ENCODE data around the gene DDX28. TPM values are rescaled to one million over a fixed set of nuclear protein-coding genes. Genes with fewer than 3 reads are reported as not detected.

DDX28 gene
- total and polyA plus RNA-seq, 9 of the 15 experiments (the other 6 are each of a cell fraction or from before 2014, with no cell fraction given) = 2.8 to 24.5 (median 15.9) TPM

DNA sequence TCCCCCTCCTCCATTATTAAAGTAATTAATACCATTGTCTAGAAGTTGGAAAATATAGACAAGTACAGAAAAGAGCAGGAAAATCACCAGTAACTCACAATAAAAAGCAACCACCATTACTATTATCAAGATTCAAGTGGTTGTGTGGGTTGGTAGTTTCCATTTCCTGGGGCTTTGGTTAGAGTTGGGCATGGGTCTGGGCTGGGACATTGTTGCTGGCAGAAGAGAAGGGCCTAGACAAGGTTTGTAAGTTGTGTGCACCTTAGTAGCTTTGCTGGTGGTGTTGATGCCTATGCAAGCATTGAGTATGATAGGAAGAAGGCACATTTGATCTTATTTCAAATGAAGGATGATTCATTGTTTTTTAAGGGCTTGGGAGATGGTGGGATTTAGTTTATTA, 36.8 kb upstream of the DDX28 start:
- Histone ChIP-seq H3K4me2 (ENCODE audit: insufficient read depth, low read length) (no peak overlapping the region), H3K27me3 (ENCODE audit: control insufficient read depth in 2 of 2, insufficient read depth in 2 of 2, low read length in 2 of 2) (no peaks in the 10 kb centered on the region), H3K9me1 (ENCODE audit: control insufficient read depth, insufficient read depth, low read length) (no peaks in the 10 kb centered on the region), H3K27ac (ENCODE audit: extremely low read depth, low read depth, low read length) (no peak overlapping the region), H3K4me1 (replicated peaks in 1 of 2; ENCODE audit: control insufficient read depth in 2 of 2, insufficient read depth in 2 of 2, low read length in 2 of 2) (peaks cover 4 to 10% of the 10 kb centered on the region in 2 experiments; a peak in 4 of 5 replicates), H3K9ac (ENCODE audit: insufficient read depth in 1 of 2, low read depth in 2 of 2, low read length in 2 of 2) (no peak overlapping the region), H3K36me3 (ENCODE audit: control insufficient read depth, insufficient read depth, low read length) (peaks cover 59% of the 10 kb centered on the region; the same call in 2 of the 3 replicates), H2AFZ (ENCODE audit: low read depth, low read length) (no peak overlapping the region), H3K79me2 (ENCODE audit: control insufficient read depth, insufficient read depth, low read length) (no peaks in the 10 kb centered on the region), H4K20me1 (replicated peaks; ENCODE audit: control insufficient read depth, insufficient read depth, low read length) (no peaks in the 10 kb centered on the region; the same call in 1 of the 2 replicates), H3K9me3 (replicated peaks; ENCODE audit: control insufficient read depth, insufficient read depth, low read depth, low read length) (no peaks in the 10 kb centered on the region), H3K4me3 (no peak overlapping the region)
- intact Hi-C loops (cut with micrococcal nuclease) (no loop called here), in situ Hi-C loops (cut with MboI) (no loop called here)
- FAIRE-seq = no peak
- ChIA-PET POLR2A (no interaction called here), CTCF (ENCODE audit: low intra/inter-chr PET ratio) (no interaction called here)
- ATAC-seq = no peak
- TF ChIP-seq PHB2 (IDR thresholded peaks at IDR 0.05; ENCODE audit: low read depth) (no peak), CAMTA2 (CRISPR knock-in tag; conservative IDR thresholded peaks at IDR 0.05) (no peak)
- no TSS peak for BruUV-seq (replicated peaks)
- no peak for DNase-seq (ENCODE audit: extremely low read depth in 1 of 4, low spot score in 3 of 4)

DNA sequence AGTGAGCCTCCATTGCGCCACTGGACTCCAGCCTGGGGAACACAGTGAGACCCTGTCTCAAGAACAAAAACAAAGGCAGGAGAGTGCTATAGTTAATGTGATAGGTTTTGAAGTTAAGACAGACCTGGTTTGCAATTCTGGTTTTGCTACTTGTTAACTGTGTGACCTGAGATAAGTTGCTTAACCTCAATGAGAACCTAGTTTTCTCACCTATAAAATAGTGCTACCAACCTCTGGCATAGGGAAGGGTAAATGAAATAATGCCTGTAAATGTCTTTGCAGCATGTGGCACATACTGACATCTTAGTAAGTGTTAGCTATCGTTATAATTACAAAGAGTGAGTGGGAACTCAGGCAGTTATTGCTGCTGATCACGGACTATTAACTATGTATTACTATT, 32.4 kb upstream of the DDX28 start:
- no peak overlapping the region for H3K4me3 ChIP-seq
- WGBS (ENCODE audit: insufficient coverage, low coverage, missing lambda C conversion rate) = 71% methylated on average over 3 of the region's 3 CpGs
- intact Hi-C loops (cut with micrococcal nuclease) (no loop called here), in situ Hi-C loops (cut with MboI) (no loop called here)
- H3K27ac ChIP-seq (ENCODE audit: extremely low read depth, low read depth, low read length) = no peak overlapping the region
- H3K27me3 ChIP-seq (ENCODE audit: control insufficient read depth in 2 of 2, insufficient read depth in 2 of 2, low read length in 2 of 2) = no peaks in the 10 kb centered on the region
- ChIA-PET POLR2A (interaction anchor here (0.6 to 1.6 kb wide), 3 partner anchors 20 to 395 kb away, joined by 3 to 4 read pairs (median 3); partner anchors contain the start of genes ACD and PSMB10), CTCF (ENCODE audit: low intra/inter-chr PET ratio) (no interaction called here)
- H3K79me2 ChIP-seq (ENCODE audit: control insufficient read depth, insufficient read depth, low read length) = no peaks in the 10 kb centered on the region
- no peaks in the 10 kb centered on the region for H4K20me1 ChIP-seq (replicated peaks; ENCODE audit: control insufficient read depth, insufficient read depth, low read length)
- no peak overlapping the region for H2AFZ ChIP-seq (ENCODE audit: low read depth, low read length)
- ATAC-seq (no peak), DNase-seq (ENCODE audit: extremely low read depth in 1 of 4, low spot score in 3 of 4) (no peak), FAIRE-seq (no peak)
- no TSS peak for BruUV-seq (replicated peaks)
- no peak overlapping the region for H3K9ac ChIP-seq (ENCODE audit: insufficient read depth in 1 of 2, low read depth in 2 of 2, low read length in 2 of 2)
- no peaks in the 10 kb centered on the region for H3K9me1 ChIP-seq (ENCODE audit: control insufficient read depth, insufficient read depth, low read length)
- peaks cover 59% of the 10 kb centered on the region; the same call in 2 of the 3 replicates for H3K36me3 ChIP-seq (ENCODE audit: control insufficient read depth, insufficient read depth, low read length)
- H3K4me2 ChIP-seq (ENCODE audit: insufficient read depth, low read length) = no peak overlapping the region
- H3K4me1 ChIP-seq (replicated peaks in 1 of 2; ENCODE audit: control insufficient read depth in 2 of 2, insufficient read depth in 2 of 2, low read length in 2 of 2) = no peaks in the 10 kb centered on the region
- no peaks in the 10 kb centered on the region for H3K9me3 ChIP-seq (replicated peaks; ENCODE audit: control insufficient read depth, insufficient read depth, low read depth, low read length)
- TF ChIP-seq HLTF (IDR thresholded peaks at IDR 0.05) (no peak), HNRNPL (IDR thresholded peaks at IDR 0.05; ENCODE audit: low read depth, low read length) (no peak), ARID2 (IDR thresholded peaks at IDR 0.05) (no peak)

Measured in K562 (cell line).